Measurements from ENCODE around the gene ATAT1. TPM values are rescaled to one million over a fixed set of nuclear protein-coding genes. Genes with fewer than 3 reads are reported as not detected.

Gene ATAT1
- total and polyA plus RNA-seq, 2 of the 13 experiments (the other 11 are each of a cell fraction or from before 2014, with no cell fraction given), result 9.2 to 23.6 TPM

DNA sequence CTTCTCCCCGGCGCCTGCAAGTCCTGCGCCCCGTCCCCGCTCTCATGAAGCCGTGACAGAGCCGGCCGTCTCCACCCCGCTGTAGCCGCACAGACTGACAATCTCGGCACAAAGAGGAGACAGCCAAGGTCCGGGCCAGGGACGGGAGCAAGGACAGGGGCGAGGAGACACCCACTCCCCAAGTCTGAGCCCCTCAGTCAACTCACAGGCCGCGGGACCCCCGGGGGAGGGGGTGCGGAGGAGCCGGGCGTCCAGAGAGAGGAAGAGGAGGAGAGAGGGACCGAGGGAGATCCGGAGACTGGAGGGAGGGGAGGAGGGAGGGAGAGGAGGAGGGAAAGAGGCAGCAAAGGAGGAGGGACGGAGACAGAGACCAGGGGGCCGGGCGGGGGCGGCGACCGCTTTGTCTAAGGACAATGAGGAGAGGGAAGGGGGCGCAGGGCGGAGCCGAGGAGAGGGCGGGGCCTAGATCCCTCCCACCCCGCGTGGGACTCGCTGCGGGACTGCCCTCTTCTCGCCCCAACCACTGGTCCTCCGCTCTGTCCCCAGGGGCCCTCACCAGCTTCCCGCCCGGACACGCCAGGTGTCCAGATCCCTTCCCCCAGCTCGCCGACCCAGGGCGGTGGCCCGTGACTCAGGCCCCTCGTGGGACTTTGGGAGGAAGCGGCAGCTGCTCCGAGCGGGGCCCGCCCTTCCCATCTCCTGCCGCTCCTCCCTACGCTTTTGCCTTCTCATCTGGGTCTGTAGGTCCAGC, 60.4 kb downstream of the ATAT1 start (continued):
- TF ChIP-seq, protein P1, sequence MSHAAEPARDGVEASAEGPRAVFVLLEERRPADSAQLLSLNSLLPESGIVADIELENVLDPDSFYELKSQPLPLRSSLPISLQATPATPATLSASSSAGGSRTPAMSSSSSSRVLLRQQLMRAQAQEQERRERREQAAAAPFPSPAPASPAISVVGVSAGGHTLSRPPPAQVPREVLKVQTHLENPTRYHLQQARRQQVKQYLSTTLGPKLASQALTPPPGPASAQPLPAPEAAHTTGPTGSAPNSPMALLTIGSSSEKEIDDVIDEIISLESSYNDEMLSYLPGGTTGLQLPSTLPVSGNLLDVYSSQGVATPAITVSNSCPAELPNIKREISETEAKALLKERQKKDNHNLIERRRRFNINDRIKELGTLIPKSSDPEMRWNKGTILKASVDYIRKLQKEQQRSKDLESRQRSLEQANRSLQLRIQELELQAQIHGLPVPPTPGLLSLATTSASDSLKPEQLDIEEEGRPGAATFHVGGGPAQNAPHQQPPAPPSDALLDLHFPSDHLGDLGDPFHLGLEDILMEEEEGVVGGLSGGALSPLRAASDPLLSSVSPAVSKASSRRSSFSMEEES (CRISPR knock-in tag; IDR thresholded peaks at IDR 0.05), result no peak; the same call in 1 of the 2 replicates
- no peak for TF ChIP-seq KDM5A (IDR thresholded peaks at IDR 0.05; ENCODE audit: borderline replicate concordance, low read length)
- TF ChIP-seq ARNT2 (CRISPR knock-in tag; IDR thresholded peaks at IDR 0.05; ENCODE audit: low read depth), result peak; percentile 70
- peak; percentile 29; the same call in 1 of the 2 replicates for TF ChIP-seq ETV5 (CRISPR knock-in tag; IDR thresholded peaks at IDR 0.05; ENCODE audit: borderline replicate concordance)
- no peak for TF ChIP-seq CHD2 (IDR thresholded peaks at IDR 0.05; ENCODE audit: low read depth, low read length)
- TF ChIP-seq, protein P2, sequence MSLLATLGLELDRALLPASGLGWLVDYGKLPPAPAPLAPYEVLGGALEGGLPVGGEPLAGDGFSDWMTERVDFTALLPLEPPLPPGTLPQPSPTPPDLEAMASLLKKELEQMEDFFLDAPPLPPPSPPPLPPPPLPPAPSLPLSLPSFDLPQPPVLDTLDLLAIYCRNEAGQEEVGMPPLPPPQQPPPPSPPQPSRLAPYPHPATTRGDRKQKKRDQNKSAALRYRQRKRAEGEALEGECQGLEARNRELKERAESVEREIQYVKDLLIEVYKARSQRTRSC (CRISPR knock-in tag; IDR thresholded peaks at IDR 0.05; ENCODE audit: low read depth), result no peak
- no peak for TF ChIP-seq JUN (CRISPR knock-in tag; IDR thresholded peaks at IDR 0.05)
- TF ChIP-seq RELA (CRISPR knock-in tag; IDR thresholded peaks at IDR 0.05), result no peak
- no peak for TF ChIP-seq KLF6 (CRISPR knock-in tag; IDR thresholded peaks at IDR 0.05)
- TF ChIP-seq YEATS4 (CRISPR knock-in tag; IDR thresholded peaks at IDR 0.05; ENCODE audit: borderline replicate concordance), result peak; percentile 40; the same call in 1 of the 2 replicates
- TF ChIP-seq, protein P3, sequence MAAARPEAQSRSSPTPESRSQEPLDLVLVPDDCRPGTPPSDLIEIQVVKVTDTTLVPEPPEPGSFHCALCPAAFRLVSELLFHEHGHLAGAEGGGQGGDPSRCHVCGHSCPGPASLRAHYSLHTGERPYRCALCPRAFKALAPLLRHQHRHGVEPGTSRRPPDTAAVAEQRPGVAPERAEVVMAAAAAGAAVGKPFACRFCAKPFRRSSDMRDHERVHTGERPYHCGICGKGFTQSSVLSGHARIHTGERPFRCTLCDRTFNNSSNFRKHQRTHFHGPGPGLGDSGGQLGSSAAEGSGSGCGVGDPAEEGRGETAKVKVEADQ (CRISPR knock-in tag; IDR thresholded peaks at IDR 0.05; ENCODE audit: borderline replicate concordance), result peak; percentile 55; the same call in 1 of the 2 replicates
- TF ChIP-seq ZNF234 (CRISPR knock-in tag; conservative IDR thresholded peaks at IDR 0.05), result no peak
- TF ChIP-seq ZNF75D (CRISPR knock-in tag; IDR thresholded peaks at IDR 0.05; ENCODE audit: borderline replicate concordance), result 0 out of 2 replicates have a peak, but pooled peaks have one; percentile 10
- TF ChIP-seq, protein P4, sequence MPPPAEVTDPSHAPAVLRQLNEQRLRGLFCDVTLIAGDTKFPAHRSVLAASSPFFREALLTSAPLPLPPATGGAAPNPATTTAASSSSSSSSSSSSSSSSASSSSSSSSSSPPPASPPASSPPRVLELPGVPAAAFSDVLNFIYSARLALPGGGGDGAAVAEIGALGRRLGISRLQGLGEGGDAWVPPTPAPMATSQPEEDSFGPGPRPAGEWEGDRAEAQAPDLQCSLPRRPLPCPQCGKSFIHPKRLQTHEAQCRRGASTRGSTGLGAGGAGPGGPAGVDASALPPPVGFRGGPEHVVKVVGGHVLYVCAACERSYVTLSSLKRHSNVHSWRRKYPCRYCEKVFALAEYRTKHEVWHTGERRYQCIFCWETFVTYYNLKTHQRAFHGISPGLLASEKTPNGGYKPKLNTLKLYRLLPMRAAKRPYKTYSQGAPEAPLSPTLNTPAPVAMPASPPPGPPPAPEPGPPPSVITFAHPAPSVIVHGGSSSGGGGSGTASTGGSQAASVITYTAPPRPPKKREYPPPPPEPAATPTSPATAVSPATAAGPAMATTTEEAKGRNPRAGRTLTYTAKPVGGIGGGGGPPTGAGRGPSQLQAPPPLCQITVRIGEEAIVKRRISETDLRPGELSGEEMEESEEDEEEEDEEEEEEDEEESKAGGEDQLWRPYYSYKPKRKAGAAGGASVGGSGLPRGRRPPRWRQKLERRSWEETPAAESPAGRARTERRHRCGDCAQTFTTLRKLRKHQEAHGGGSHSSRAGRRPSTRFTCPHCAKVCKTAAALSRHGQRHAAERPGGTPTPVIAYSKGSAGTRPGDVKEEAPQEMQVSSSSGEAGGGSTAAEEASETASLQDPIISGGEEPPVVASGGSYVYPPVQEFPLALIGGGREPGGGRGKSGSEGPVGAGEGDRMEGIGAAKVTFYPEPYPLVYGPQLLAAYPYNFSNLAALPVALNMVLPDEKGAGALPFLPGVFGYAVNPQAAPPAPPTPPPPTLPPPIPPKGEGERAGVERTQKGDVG (CRISPR knock-in tag; IDR thresholded peaks at IDR 0.05; ENCODE audit: borderline replicate concordance), result peak; percentile 1; the same call in 1 of the 2 replicates
- TF ChIP-seq ZNF777 (CRISPR knock-in tag; IDR thresholded peaks at IDR 0.05), result no peak
- no peak for TF ChIP-seq ZNF143 (CRISPR knock-in tag; IDR thresholded peaks at IDR 0.05)
- no peak for TF ChIP-seq KAT2B (IDR thresholded peaks at IDR 0.05; ENCODE audit: borderline replicate concordance, low read depth, low read length)
- TF ChIP-seq ZSCAN9 (CRISPR knock-in tag; IDR thresholded peaks at IDR 0.05; ENCODE audit: borderline replicate concordance), result no peak; the same call in 1 of the 2 replicates
- no peak for TF ChIP-seq ZNF160 (CRISPR knock-in tag; IDR thresholded peaks at IDR 0.05)
- TF ChIP-seq ZNF350 (CRISPR knock-in tag; IDR thresholded peaks at IDR 0.05; ENCODE audit: borderline replicate concordance, low read depth), result 0 out of 2 replicates have a peak, but pooled peaks have one; percentile 32
- TF ChIP-seq MTF2 (CRISPR knock-in tag; IDR thresholded peaks at IDR 0.05; ENCODE audit: borderline replicate concordance), result no peak
- no peak for TF ChIP-seq SCMH1 (CRISPR knock-in tag; IDR thresholded peaks at IDR 0.05; ENCODE audit: borderline replicate concordance)
- TF ChIP-seq TRIM24 (CRISPR knock-in tag; IDR thresholded peaks at IDR 0.05), result no peak
- TF ChIP-seq GFI1 (CRISPR knock-in tag; IDR thresholded peaks at IDR 0.05; ENCODE audit: borderline replicate concordance), result peak; percentile 75; the same call in 1 of the 2 replicates
